Epithelial cell of proximal tubule (primary cell): Measurements from ENCODE around the gene IMPACT. TPM values are rescaled to one million over a fixed set of nuclear protein-coding genes. Genes with fewer than 3 reads are reported as not detected.

Source experiments
- DNase-seq: peaks from one replicate; pipeline ENCODE4 v3.0.0-alpha.2; 2011; ENCODE audit warnings: low read depth
- H3K4me3 ChIP-seq: 2 replicates; pipeline ENCODE4 v1.5.1; 2011; ENCODE audit warnings: low read depth, mild to moderate bottlenecking, low read length
- total RNA-seq: library from RNA; depleted of rRNA; stranded (reverse); fragments of >200 nt; gene quantifications from 2 replicates; pipeline ENCODE4 v1.2.3, GENCODE V29; 2015
- TF ChIP-seq, protein P1 (sequence below): conservative IDR thresholded peaks from 2 replicates; pipeline ENCODE4 v1.5.1; 2012; ENCODE audit warnings: low read depth, mild to moderate bottlenecking, low read length

IMPACT gene
- total RNA-seq, 1 donor from 2014 or later = 15.5 TPM

DNA sequence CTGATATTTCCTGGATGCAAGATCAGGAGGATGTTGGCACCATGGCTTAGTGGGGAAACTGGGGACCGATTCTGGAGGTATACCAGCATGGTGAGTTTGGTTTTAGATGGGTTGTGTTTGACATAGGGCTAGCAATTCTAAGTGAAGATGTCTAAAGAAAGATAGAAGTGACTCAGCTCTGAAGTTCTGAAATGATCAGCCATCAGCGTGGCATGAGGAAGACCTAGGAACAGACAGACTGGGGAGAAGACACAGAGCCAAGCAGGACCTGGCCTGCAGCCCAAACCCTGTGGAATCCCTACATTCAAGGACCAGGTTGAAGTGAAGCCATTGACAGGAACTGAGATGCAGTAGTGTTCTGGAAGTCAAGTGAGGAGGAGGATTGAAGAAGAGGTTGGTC lies 73.7 kb downstream of the IMPACT start:
- TF ChIP-seq, protein P1, sequence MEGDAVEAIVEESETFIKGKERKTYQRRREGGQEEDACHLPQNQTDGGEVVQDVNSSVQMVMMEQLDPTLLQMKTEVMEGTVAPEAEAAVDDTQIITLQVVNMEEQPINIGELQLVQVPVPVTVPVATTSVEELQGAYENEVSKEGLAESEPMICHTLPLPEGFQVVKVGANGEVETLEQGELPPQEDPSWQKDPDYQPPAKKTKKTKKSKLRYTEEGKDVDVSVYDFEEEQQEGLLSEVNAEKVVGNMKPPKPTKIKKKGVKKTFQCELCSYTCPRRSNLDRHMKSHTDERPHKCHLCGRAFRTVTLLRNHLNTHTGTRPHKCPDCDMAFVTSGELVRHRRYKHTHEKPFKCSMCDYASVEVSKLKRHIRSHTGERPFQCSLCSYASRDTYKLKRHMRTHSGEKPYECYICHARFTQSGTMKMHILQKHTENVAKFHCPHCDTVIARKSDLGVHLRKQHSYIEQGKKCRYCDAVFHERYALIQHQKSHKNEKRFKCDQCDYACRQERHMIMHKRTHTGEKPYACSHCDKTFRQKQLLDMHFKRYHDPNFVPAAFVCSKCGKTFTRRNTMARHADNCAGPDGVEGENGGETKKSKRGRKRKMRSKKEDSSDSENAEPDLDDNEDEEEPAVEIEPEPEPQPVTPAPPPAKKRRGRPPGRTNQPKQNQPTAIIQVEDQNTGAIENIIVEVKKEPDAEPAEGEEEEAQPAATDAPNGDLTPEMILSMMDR = no peak
- H3K4me3 ChIP-seq = no peak overlapping the region
- no peak for DNase-seq

DNA sequence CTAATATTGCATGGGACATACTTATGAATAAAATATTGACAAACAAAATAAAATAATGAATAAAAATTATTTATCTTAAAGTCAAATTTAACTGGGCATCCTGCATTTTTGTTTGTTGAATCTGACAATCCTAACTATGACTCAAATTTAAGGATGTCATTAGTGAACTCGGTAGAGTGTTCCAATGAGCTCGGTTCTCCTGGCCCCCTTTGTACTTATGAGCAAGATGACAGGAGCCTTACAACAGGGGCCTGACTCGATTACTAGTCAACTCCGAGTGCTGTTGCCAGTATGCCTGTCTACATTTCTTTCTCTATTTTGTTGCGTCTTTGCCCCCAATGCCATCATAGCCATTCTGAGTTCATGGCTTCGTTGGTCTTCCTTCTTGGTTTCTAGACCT lies 74.3 kb downstream of the IMPACT start:
- DNase-seq = no peak
- TF ChIP-seq, protein P1 = no peak
- no peak overlapping the region for H3K4me3 ChIP-seq

DNA sequence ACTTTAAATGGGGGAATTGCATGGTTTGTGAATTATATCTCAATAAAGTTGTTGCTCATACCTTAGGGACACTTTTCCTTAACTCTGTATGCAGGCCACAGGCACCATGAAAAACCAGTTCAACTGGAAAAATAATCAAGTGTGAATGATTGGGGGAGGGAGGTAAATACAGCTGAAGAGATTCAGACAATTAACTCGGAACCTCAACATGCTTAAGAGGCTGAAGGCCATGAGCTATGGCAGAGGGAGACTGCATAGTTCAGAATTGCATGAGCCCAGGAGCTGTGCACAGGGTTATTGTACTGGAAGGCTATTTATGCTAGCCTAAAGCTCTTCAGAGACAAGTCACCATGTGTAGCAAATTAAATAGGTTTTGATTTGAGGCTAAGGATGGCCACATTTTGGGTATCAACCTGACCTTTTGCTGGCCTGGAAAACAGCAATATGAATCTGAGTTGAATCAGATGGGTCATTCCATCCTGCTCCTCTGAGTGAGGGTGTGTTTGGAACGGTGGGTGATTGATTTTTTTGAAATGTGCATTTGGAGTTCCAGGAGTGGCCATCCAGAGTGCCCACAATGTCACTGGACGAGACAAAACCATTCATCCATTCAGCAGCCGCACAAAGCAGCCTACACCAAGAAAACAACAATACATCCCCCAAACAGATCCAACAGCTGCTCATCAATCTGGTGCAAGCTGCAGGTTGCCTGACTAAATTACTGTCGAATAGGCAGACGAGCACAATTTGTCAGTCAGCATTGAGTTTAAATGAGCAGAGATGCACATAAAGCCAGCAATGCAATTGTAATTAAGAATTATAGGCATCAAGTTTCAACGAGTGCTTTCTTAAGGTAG lies 76.4 kb downstream of the IMPACT start:
- no peak for DNase-seq
- H3K4me3 ChIP-seq = no peak overlapping the region
- TF ChIP-seq, protein P1 = no peak

Other genes with a start within 250 kb of the IMPACT start
- gene OSBPL1A, start 28.8 kb upstream of the IMPACT start, total RNA-seq = 20.8 and 24.7 TPM in 2 replicates
- 0.12 TPM in 1 of 2 replicates, not detected in the other for gene HRH4, start 34.0 kb downstream of the IMPACT start, total RNA-seq